HUES48 (cell line): ENCODE results near the gene SYVN1.

Experiments
- H3K27ac ChIP-seq: one replicate; pipeline ENCODE4 v1.7.0; 2013; ENCODE audit warnings: low read depth, low read length, inconsistent platforms
- H3K27me3 ChIP-seq: 2 replicates; pipeline ENCODE4 v1.6.1; 2013; ENCODE audit warnings: mild to moderate bottlenecking, low read length; ENCODE audit not compliant: control insufficient read depth, insufficient read depth
- H3K36me3 ChIP-seq: 2 replicates; pipeline ENCODE4 v1.6.1; 2013; ENCODE audit warnings: low read length; ENCODE audit not compliant: control insufficient read depth, insufficient read depth
- H3K4me1 ChIP-seq: 2 replicates; pipeline ENCODE4 v1.6.1; 2013; ENCODE audit warnings: mild to moderate bottlenecking, low read length; ENCODE audit not compliant: control insufficient read depth, insufficient read depth
- H3K4me3 ChIP-seq: 2 replicates; pipeline ENCODE4 v1.5.1; 2013; ENCODE audit warnings: mild to moderate bottlenecking, low read depth, low read length
- H3K9ac ChIP-seq: 2 replicates; pipeline ENCODE4 v1.6.1; 2013; ENCODE audit warnings: mild to moderate bottlenecking, low read depth, low read length, moderate library complexity
- H3K9me3 ChIP-seq: 2 replicates; pipeline ENCODE4 v1.6.1; 2013; ENCODE audit warnings: low read length; ENCODE audit not compliant: control insufficient read depth, insufficient read depth

Gene SYVN1

GRCh38 chr11:65095427-65095826 lies 38.9 kb downstream of the SYVN1 start:
- H3K9me3 ChIP-seq = no peaks in the 10 kb centered on the region
- H3K27ac ChIP-seq = no peak overlapping the region
- 0 out of 2 replicates have a peak overlapping the region, but pooled peaks have one; percentile 14 for H3K9ac ChIP-seq
- peak overlapping the region; percentile 86; the same call in 1 of the 2 replicates for H3K4me3 ChIP-seq
- H3K36me3 ChIP-seq = peaks cover 13% of the 10 kb centered on the region
- H3K4me1 ChIP-seq = peaks cover 3% of the 10 kb centered on the region; the same call in 1 of the 2 replicates
- no peaks in the 10 kb centered on the region for H3K27me3 ChIP-seq

DNA sequence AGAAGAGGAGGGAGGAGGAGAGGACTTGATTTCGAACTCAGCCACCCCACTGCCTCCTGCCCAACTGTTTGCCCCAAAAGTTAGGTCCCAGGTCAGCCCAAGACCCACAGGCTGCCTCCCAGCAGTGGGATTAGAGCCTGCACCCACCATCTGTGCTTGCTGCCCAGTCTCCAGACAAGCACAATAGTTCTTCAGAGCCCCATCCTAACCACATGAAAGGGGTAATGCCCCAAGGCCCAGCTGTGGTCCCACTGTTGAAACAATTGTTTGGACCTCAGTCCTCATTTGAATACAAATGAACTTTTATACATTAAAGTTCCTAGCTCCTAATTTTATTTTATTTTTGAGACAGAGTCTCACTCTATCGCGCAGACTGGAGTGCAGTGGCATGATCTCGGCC lies 43.7 kb downstream of the SYVN1 start:
- Histone ChIP-seq H3K9ac (no peak overlapping the region), H3K36me3 (peaks cover 19% of the 10 kb centered on the region), H3K9me3 (no peaks in the 10 kb centered on the region), H3K27ac (no peak overlapping the region), H3K4me3 (no peak overlapping the region), H3K4me1 (peaks cover 1% of the 10 kb centered on the region; the same call in 1 of the 2 replicates), H3K27me3 (no peaks in the 10 kb centered on the region)

GRCh38 chr11:65089621-65090020 lies 44.7 kb downstream of the SYVN1 start:
- H3K9me3 ChIP-seq = no peaks in the 10 kb centered on the region
- no peaks in the 10 kb centered on the region for H3K27me3 ChIP-seq
- no peaks in the 10 kb centered on the region for H3K4me1 ChIP-seq
- H3K36me3 ChIP-seq = peaks cover 23% of the 10 kb centered on the region
- no peak overlapping the region for H3K4me3 ChIP-seq
- H3K9ac ChIP-seq = no peak overlapping the region
- H3K27ac ChIP-seq = no peak overlapping the region

GRCh38 chr11:65087827-65088226 lies 46.5 kb downstream of the SYVN1 start:
- H3K36me3 ChIP-seq = peaks cover 23% of the 10 kb centered on the region
- no peak overlapping the region for H3K9ac ChIP-seq
- peaks cover 4% of the 10 kb centered on the region for H3K4me1 ChIP-seq
- H3K4me3 ChIP-seq = no peak overlapping the region
- H3K9me3 ChIP-seq = no peaks in the 10 kb centered on the region
- no peaks in the 10 kb centered on the region for H3K27me3 ChIP-seq
- no peak overlapping the region for H3K27ac ChIP-seq

DNA sequence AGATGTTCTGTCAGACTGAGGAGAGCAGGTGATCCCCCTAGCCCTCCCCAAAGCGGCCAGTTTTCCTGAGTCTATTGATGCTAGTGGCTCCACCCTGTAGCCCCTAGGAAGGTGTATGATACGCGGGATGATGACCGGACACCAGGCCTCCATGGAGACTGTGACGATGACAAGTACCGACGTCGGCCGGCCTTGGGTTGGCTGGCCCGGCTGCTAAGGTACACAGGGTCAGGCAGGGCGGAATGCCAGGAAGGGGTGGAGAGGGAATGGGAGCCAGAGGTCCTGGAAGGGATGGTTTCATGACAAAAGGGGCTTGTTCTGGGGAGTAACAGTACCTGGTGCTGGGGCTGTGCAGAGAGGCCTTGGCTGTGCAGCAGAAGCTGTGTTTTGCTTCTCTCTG lies 47.1 kb downstream of the SYVN1 start:
- no peaks in the 10 kb centered on the region for H3K9me3 ChIP-seq
- no peak overlapping the region for H3K27ac ChIP-seq
- H3K27me3 ChIP-seq = no peaks in the 10 kb centered on the region
- peaks cover 24% of the 10 kb centered on the region for H3K36me3 ChIP-seq
- no peak overlapping the region for H3K9ac ChIP-seq
- H3K4me1 ChIP-seq = peaks cover 6% of the 10 kb centered on the region
- H3K4me3 ChIP-seq = no peak overlapping the region

DNA sequence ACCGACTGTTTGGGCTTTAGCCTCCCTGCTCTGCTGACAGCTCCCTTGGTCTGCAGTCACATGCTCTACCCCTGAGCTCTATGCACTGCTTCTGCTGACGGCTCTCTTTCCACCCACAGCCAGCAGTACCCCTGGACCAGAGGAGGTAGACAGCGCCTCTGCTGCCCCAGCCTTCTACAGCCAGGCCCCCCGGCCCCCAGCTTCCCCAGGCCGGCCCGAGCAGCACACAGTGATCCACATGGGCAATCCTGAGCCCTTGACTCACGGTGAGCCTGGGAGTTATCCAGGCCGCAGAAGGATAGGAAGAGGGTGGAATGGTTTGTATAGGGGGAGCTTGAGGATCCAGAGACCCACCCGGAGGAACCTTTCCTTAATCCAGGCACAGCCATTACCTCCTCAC lies 47.5 kb downstream of the SYVN1 start:
- Histone ChIP-seq H3K4me3 (no peak overlapping the region), H3K9ac (no peak overlapping the region), H3K4me1 (peaks cover 6% of the 10 kb centered on the region), H3K9me3 (no peaks in the 10 kb centered on the region), H3K27ac (no peak overlapping the region), H3K36me3 (peaks cover 28% of the 10 kb centered on the region), H3K27me3 (no peaks in the 10 kb centered on the region)

DNA sequence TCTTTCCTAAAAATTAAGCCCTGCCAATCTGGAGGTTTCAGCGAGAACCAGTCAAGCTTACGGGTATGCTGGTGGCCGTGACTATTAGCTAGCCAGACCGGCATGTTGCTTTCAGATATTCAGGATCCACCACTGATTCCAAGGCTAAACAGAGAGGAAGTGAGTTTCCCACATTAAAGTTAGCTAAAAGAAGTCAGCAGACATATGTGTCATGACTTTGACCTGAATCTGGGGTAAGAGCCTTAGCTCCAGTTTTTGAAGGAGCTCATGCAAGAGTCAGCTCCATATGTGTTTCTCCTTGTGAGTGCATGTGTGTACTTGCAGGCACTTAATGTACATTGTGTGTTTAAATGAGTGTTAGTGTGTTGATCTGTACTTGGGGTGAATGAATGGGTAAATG lies 48.9 kb downstream of the SYVN1 start:
- no peak overlapping the region for H3K9ac ChIP-seq
- H3K9me3 ChIP-seq = no peaks in the 10 kb centered on the region
- H3K27ac ChIP-seq = no peak overlapping the region
- H3K36me3 ChIP-seq = peaks cover 40% of the 10 kb centered on the region
- no peaks in the 10 kb centered on the region for H3K27me3 ChIP-seq
- H3K4me1 ChIP-seq = peaks cover 6% of the 10 kb centered on the region
- H3K4me3 ChIP-seq = no peak overlapping the region

GRCh38 chr11:65084598-65085375 lies 49.5 kb downstream of the SYVN1 start:
- no peaks in the 10 kb centered on the region for H3K9me3 ChIP-seq
- H3K4me3 ChIP-seq = peak overlapping the region; percentile 99
- H3K27me3 ChIP-seq = no peaks in the 10 kb centered on the region
- H3K36me3 ChIP-seq = peaks cover 45% of the 10 kb centered on the region
- peaks cover 6% of the 10 kb centered on the region for H3K4me1 ChIP-seq
- H3K27ac ChIP-seq = peak overlapping the region; percentile 97
- H3K9ac ChIP-seq = peak overlapping the region; percentile 79

- Histone ChIP-seq H3K36me3 (peaks cover 48% of the 10 kb centered on the region), H3K9ac (peak within 1 kb of the TSS; percentile 95), H3K4me3 (peak within 1 kb of the TSS; percentile 99), H3K9me3 (no peaks in the 10 kb centered on the region), H3K27me3 (no peaks in the 10 kb centered on the region), H3K27ac (peak within 1 kb of the TSS; percentile 97), H3K4me1 (peaks cover 6% of the 10 kb centered on the region)
Observed at GRCh38 chr11:65083834-65084597, 50.3 kb downstream of the SYVN1 start, which contains the start of the genes CDCA5 and ZFPL1. Gene CDCA5 (minus strand): TSS chr11:65084040. CDS start chr11:65083978, 62 bp downstream. Gene ZFPL1 (plus strand): TSS chr11:65084222. CDS start chr11:65084699, 477 bp downstream.

DNA sequence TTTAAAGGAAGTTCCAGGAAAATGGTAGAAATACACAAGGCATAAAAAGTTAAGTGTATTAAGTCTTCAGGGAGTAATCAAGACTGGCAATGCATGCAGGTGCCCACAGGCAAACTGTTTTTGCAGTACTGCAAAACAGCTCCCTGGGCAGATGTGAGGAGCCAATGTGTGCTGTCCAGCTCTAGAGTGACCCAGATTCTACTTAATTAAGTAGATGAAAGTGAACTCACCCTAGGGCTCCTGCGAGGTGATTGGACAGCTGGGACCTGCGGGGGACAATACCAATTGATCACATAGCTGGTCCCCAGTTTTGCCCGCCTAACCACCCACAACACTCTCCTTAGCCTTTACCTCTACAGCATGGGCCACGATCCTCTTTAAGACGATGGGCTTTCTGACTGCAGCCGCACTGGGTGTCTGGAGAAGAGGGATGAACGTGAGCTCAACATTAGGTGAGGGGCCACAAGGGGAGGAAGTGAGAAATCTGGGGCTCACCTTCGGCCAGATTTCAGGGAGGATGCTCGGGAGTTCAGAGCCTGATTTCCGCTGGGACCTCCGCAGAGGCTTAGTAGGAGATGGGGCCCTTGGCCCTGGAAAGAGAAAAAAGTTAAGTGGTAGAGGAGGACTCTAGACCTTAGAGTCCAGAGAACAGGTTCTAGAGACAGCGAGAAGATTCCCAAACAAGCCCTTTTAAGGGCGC lies 51.0 kb downstream of the SYVN1 start:
- H3K9ac ChIP-seq = peak overlapping the region; percentile 95
- H3K27me3 ChIP-seq = no peaks in the 10 kb centered on the region
- H3K27ac ChIP-seq = peak overlapping the region; percentile 97
- H3K4me3 ChIP-seq = peak overlapping the region; percentile 99
- peaks cover 6% of the 10 kb centered on the region for H3K4me1 ChIP-seq
- peaks cover 48% of the 10 kb centered on the region for H3K36me3 ChIP-seq
- H3K9me3 ChIP-seq = no peaks in the 10 kb centered on the region
